Activated CD4-positive, CD25-positive, alpha-beta regulatory T cell (primary cell): ENCODE measurements around the gene AKR1B15.

Experiments used
- DNase-seq, 4 experiments: peaks; one replicate each; lab custom pipeline; 2025; lab: John Stamatoyannopoulos, UW

AKR1B15 gene

GRCh38 chr7:134618756-134619530 is 70.0 kb downstream of the AKR1B15 start:
- DNase-seq = no peak

DNA sequence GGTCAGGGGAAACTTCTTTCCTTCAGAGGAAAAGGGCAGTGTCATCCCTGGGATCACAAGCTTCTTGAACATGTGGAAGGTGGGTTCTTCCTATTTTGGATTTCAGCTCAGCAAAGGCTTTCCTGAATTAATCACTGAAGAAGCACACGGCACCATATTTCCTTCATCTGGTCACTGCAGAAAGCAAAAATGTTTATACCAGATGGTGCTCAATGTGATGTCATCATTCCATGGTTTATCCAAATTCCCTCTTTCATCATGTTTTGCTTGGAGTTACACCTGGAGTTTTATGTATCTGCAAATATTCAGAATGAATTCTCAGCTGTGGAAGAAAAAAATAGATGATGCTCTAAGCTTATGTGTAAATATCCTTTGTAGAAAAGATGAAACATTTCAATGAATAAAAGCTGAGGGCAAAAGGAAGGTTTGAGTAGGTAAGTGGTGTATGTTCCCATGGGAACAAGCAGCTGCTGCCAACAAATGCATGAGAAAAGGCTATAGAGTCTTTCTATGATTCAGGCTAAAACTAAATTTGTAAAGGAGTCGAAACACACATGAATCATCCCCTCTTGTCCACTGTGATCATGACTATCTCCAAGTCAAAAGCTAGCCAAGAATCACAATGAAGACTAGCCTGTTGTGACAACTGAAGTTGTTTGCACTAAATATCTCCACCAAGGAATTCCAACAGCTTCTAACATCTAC is 70.9 kb downstream of the AKR1B15 start:
- DNase-seq = no peak

GRCh38 chr7:134622303-134622995 is 73.5 kb downstream of the AKR1B15 start:
- DNase-seq = no peak

- no peak for DNase-seq
Observed at GRCh38 chr7:134623193-134623592, 74.3 kb downstream of the AKR1B15 start.

- no peak for DNase-seq
Observed at GRCh38 chr7:134625550-134625949, 76.6 kb downstream of the AKR1B15 start.

DNA sequence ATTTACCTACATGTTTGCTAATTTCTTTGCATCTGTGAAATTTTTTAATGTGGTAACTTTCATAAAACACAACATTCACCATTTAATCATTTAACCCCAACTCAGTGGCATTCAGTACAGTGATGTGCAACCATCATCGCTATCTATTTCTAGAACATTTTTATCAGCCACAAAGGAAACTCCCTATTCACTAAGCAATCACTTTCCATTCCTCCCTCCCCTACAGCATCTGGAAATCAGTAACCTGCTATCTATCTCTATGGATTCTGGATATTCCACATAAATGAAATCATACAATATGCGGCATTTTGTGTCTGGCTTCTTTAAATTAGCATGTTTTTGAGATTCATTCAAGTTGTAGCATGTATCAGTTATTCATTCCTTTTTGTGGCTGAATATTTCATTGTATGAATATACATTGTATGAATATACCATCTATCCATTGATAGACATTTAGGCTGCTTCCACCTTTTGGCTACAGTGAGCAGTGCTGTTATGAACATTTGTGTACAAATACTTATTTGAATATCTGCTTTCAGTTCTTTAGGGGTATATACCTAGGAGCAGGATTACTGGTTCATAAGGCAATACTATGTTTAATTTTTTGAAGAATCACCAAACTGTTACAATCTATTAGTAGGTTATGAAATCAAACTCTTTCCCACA is 78.3 kb downstream of the AKR1B15 start:
- DNase-seq = no peak

- no peak for DNase-seq
Observed at GRCh38 chr7:134627775-134628153, 78.9 kb downstream of the AKR1B15 start.

DNA sequence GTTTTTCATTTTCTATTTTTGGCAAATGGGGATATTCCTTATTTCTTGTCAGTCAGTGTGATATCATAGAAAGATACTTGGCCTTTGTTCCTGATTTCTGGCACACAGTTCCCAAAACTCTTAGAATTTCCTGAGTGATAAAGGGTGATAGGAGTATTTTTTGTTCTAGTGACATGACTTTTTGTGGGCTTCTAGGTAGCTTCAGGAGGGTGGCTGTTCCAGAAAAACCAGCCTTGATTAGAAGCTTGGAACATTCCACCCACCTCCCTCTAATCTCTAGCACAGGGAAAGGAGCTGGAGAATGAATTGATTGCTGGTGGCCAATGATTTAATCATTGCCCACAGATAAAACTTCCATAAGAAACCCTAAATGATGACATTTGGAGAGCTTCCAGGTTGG is 80.5 kb downstream of the AKR1B15 start:
- no peak for DNase-seq
